ENCODE measurements around the gene COQ8B.

COQ8B gene

GRCh38 chr19:40716031-40716481 is 630 bp downstream of the COQ8B start:
- TF ChIP-seq CTCF (conservative IDR thresholded peaks at IDR 0.05): no peak
- TF ChIP-seq ZFX (IDR thresholded peaks at IDR 0.05): no peak
- peak overlapping the region; percentile 92 for H3K27ac ChIP-seq

- no peak for TF ChIP-seq CTCF (conservative IDR thresholded peaks at IDR 0.05)
- no peak for TF ChIP-seq ZFX (IDR thresholded peaks at IDR 0.05)
- peak overlapping the region; percentile 92 for H3K27ac ChIP-seq
Measured at GRCh38 chr19:40714441-40715299, 2.0 kb downstream of the COQ8B start.

- no peak for TF ChIP-seq CTCF (conservative IDR thresholded peaks at IDR 0.05)
- H3K27ac ChIP-seq: no peak overlapping the region; the same call in 1 of the 2 replicates
Measured at GRCh38 chr19:40713939-40714338, 2.7 kb downstream of the COQ8B start.

GRCh38 chr19:40709817-40710216 is 6.9 kb downstream of the COQ8B start:
- TF ChIP-seq CTCF (conservative IDR thresholded peaks at IDR 0.05): no peak
- no peak for TF ChIP-seq ZFX (IDR thresholded peaks at IDR 0.05)

GRCh38 chr19:40707615-40708014 is 9.1 kb downstream of the COQ8B start:
- H3K27ac ChIP-seq: no peak overlapping the region

More at GRCh38 chr19:40709817-40710216, 6.9 kb downstream of the COQ8B start:
- no peak overlapping the region for H3K27ac ChIP-seq

GRCh38 chr19:40705950-40706619 is 10.6 kb downstream of the COQ8B start:
- TF ChIP-seq CTCF (conservative IDR thresholded peaks at IDR 0.05) (no peak), ZFX (IDR thresholded peaks at IDR 0.05) (no peak)
- H3K27ac ChIP-seq: no peak overlapping the region

More at GRCh38 chr19:40707615-40708014, 9.1 kb downstream of the COQ8B start:
- TF ChIP-seq CTCF (conservative IDR thresholded peaks at IDR 0.05): no peak
- TF ChIP-seq ZFX (IDR thresholded peaks at IDR 0.05): no peak

- TF ChIP-seq ZFX (IDR thresholded peaks at IDR 0.05) (no peak), CTCF (conservative IDR thresholded peaks at IDR 0.05) (no peak)
- no peak overlapping the region for H3K27ac ChIP-seq
Measured at GRCh38 chr19:40705362-40705651, 11.4 kb downstream of the COQ8B start.

Data from C4-2B (cell line).